ES-I3 (cell line): Measurements from ENCODE around the gene SLC17A9.

Source experiments
- H3K36me3 ChIP-seq: 2 replicates; pipeline ENCODE4 v1.6.1; 2013; ENCODE audit warnings: mild to moderate bottlenecking, low read length, control low read depth, moderate library complexity; ENCODE audit not compliant: insufficient read depth
- H3K4me1 ChIP-seq: 2 replicates; pipeline ENCODE4 v1.6.1; 2013; ENCODE audit warnings: mild to moderate bottlenecking, control low read depth, low read length; ENCODE audit not compliant: insufficient read depth
- H3K9ac ChIP-seq: 2 replicates; pipeline ENCODE4 v1.6.1; 2013; ENCODE audit warnings: low read depth, mild to moderate bottlenecking, low read length, moderate library complexity
- H3K9me3 ChIP-seq: 2 replicates; pipeline ENCODE4 v1.6.1; 2013; ENCODE audit warnings: mild to moderate bottlenecking, low read length, moderate library complexity; ENCODE audit not compliant: control insufficient read depth, insufficient read depth

Gene SLC17A9

DNA sequence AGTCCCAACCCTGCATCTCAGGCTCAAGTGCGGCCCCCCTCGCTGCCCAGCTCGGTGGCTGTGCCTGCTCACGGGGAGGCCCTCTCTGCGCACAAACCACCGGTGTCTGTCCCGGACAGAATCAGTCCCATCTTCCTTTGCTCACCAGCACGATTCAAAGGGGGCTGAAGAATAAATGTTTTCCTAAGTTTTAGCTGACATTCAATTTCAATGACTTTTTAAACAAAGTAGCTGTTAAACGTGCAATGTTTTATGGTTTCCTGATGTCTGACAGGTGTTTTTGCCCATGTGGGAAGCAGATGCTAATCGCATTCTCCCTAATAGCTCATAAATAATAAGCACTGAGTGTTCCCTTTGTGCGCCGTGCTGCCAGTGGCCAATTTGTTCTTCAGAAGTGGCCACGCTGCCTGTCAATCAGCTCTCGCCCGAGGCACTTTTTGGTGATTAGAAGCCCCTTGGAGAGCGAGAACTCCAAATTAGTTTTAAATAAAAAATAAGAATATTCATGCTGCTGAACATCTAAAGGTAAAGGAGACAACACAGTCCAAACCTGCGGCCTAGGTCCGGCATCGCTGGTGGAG is 28.0 kb downstream of the SLC17A9 start:
- no peaks in the 10 kb centered on the region for H3K9me3 ChIP-seq
- no peaks in the 10 kb centered on the region for H3K36me3 ChIP-seq
- H3K9ac ChIP-seq, result no peak overlapping the region
- H3K4me1 ChIP-seq, result peaks cover 20% of the 10 kb centered on the region

DNA sequence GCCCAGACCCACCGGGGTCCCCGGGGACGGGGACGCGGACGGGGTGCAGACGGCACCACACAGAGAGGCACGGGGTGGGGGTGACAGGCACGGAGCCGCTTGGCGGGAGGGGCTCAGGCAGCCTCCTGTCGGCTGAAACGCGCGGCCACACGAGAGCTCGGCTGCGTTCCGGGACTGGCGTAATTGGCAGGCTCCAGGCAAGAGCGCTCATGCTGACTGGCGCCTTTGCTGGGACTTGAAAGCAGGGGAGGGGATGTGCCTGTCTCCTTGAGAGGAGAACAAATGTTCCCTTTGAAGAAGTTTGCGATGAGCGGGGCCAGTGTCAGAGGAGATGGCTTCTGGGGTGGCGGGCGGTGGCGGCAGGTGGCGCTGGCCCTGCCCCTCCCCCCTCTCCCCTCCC is 28.5 kb downstream of the SLC17A9 start:
- H3K9ac ChIP-seq, result no peak overlapping the region
- H3K9me3 ChIP-seq, result no peaks in the 10 kb centered on the region
- peaks cover 15% of the 10 kb centered on the region for H3K4me1 ChIP-seq
- no peaks in the 10 kb centered on the region for H3K36me3 ChIP-seq

DNA sequence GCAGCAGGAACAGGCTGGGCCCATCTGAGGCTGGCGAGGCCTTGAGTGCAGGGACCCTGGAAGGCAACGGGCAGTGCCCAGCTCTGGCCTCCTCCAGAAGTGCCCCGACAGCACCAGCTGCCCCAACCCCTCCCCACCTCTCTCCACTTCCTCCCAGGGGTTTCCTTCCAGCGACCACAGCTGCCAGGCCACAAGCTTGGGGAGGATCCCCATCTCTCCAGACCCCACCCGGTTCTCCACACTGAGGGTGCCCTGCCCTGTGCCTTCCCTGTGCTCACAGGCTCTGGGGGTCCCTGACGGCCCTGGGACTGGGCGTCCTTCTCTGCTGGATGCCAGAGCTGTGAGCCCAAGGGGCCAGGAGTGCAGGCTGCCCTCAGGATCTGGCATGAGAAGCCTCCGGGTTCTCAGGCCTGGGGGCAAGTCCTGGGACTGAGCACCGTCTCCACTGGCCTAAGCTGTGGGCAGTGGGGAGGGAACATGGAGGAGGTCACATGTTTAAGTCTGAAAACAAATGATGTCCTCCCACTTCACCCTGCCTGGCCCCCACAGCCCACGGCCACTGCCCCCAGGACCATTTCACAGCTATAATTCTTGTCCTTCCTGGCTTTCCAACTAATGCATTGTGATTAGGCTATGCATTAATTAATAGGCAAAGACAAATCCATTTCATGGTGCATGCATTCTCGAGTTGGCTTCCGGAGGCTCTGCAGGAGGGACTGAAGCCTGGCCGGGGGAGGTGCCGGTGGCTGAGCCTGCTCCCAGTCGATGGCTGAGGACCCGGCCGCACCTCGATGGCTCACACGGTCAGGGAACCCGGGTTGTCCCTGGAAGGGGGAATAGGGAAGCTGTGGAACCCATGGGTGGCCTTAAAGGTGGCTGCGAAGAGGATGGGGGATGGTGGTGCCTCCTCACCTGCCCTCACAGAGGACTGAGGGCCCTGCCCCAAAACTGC is 29.9 kb downstream of the SLC17A9 start:
- Histone ChIP-seq H3K9me3 (no peaks in the 10 kb centered on the region), H3K36me3 (no peaks in the 10 kb centered on the region), H3K4me1 (peaks cover 22% of the 10 kb centered on the region), H3K9ac (no peak overlapping the region)

DNA sequence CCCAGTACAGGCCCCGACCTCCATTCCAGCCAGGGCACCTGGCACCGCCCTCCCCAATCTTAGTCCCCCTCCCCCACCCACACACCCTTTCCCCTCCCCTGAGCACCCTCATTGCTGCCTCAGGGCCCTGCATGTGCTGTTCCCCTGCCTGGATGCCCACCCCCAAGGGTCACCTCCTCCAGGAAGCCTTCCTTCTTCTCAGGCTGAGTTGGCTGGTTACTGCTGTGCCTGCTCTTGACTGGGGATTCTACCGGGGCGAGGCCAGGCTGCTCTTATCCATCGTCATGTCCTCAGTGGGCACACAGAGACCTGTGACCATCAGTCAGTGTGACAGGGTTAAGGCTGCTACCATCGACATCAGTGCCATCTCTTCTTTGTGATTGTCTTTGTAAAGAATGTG is 30.7 kb downstream of the SLC17A9 start:
- H3K36me3 ChIP-seq, result no peaks in the 10 kb centered on the region
- H3K9me3 ChIP-seq, result no peaks in the 10 kb centered on the region
- peaks cover 22% of the 10 kb centered on the region for H3K4me1 ChIP-seq
- H3K9ac ChIP-seq, result no peak overlapping the region

DNA sequence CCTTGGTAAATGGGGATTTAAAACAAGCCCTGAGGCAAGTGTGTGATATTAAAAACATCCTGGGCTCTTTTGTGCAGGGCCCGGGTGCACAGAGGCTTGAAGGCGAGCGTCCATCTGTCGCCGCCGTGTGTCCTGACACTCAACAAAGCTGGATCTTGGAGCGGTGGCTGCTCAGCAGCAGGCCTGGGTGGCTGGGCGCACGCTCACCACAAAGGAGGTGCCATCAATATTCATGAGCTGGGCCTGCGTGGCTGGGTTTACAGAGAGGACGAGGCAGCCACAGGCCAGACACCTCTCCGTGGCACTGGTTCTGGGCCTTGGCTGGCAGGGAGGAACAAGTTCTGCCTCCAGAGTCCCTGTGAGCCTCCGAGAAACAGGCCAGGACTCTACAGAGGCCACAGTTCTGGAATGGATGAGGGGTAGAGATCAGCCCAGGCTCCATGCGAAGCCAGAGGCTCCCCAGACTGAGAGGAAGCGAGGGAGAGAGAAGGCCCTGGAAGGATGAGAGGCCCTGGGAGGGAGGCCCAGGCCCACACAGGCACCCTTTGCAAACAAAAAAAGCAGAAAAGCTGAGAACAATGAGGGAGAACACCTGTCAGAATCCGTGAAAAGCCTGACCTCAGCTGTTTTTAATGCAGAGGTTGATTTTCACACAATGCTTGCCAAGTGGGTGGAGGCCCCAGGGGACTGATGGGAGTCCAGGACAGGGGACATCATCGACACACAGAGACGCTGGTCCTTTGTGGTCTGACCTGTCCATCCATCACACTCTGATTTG is 32.3 kb downstream of the SLC17A9 start:
- no peaks in the 10 kb centered on the region for H3K36me3 ChIP-seq
- H3K4me1 ChIP-seq, result peaks cover 15% of the 10 kb centered on the region
- no peak overlapping the region for H3K9ac ChIP-seq

DNA sequence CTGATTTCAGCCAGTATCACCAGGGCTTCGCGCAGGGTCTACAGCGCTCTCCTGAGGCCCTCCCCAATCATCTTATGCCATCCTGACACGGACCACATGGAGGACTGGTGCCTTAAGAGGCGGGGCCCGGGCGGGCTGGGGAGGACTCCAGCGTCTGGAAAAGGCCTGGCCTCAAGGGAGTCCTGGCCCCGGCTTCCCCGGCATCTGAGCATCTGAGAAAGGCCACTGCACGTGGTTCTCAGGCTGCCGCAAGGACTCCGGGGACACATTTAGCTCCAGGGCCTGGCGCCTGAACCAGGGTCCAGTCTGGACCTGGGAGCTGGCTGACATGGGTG is 32.9 kb downstream of the SLC17A9 start:
- H3K9me3 ChIP-seq, result no peaks in the 10 kb centered on the region
- H3K4me1 ChIP-seq, result peaks cover 15% of the 10 kb centered on the region
- no peak overlapping the region for H3K9ac ChIP-seq

More for the DNA sequence above, 32.3 kb downstream of the SLC17A9 start:
- no peaks in the 10 kb centered on the region for H3K9me3 ChIP-seq

DNA sequence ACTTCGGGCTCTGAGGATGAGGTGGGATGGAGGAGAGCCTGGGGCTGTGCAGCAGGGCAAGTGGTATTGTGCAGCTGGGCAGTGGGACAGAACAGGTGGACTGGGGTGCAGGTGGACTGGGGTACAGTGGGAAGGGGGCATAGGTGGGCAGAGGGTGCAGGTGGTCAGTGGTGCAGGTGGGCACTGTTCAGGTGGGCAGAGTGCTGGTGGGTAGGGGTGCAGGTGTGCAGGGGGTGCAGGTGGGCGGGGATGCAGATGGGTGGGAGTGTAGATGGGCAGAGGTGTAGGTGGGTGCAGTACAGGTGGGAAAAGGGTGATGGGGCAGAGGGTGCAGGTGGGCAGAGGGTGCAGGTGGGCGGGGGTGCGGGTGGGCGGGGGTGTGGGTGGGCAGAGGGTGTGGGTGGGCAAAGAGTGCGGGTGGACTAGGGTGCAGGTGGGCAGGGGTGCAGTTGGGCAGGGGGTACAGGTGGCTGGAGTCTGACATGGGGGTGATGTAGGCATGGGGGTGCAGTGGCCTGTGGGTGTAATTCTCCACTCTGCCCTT is 33.8 kb downstream of the SLC17A9 start:
- Histone ChIP-seq H3K9me3 (no peaks in the 10 kb centered on the region), H3K4me1 (peaks cover 15% of the 10 kb centered on the region), H3K36me3 (no peaks in the 10 kb centered on the region), H3K9ac (no peak overlapping the region)

More for the DNA sequence above, 32.9 kb downstream of the SLC17A9 start:
- no peaks in the 10 kb centered on the region for H3K36me3 ChIP-seq

DNA sequence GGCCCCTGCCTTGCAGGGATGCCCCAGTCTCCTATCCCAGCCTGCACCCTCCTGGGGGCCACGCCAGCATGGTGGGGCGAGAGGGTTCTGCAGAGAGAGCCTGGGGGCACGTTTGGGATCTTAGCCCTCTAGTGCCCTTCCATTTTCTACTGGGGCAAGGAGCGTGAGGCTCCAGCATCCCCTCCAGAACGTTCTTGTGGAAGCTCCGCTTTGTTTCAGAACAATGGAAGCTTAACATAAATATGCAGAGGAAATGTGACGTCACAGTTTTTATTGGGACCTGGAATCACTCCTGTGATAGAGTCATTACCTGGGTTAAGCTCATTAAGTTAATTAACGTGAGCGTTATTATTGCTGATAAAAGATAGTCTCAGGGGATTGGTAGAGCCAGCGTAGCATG is 34.6 kb downstream of the SLC17A9 start:
- H3K4me1 ChIP-seq, result peaks cover 14% of the 10 kb centered on the region
- no peaks in the 10 kb centered on the region for H3K36me3 ChIP-seq
- no peak overlapping the region for H3K9ac ChIP-seq
- H3K9me3 ChIP-seq, result no peaks in the 10 kb centered on the region

DNA sequence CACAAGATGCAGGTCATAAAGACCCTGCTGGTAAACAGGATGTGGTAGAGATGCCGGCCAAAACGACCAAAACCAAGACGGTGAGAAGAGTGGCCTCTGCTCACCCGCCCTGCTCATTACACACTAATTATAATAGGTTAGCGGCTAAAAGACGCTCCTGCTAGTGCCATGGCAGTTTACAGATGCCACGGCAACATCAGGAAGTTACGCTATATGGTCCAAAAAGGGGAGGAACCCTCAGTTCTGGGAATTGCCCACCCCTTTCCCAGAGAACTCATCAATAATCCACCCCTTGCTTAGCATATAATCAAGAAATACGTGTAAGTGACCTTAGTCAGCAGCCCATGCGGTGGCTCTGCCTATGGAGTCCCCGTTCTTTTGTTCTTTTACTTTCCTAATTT is 36.7 kb downstream of the SLC17A9 start:
- H3K9me3 ChIP-seq, result no peaks in the 10 kb centered on the region
- H3K4me1 ChIP-seq, result peaks cover 7% of the 10 kb centered on the region
- H3K36me3 ChIP-seq, result no peaks in the 10 kb centered on the region
- H3K9ac ChIP-seq, result no peak overlapping the region

DNA sequence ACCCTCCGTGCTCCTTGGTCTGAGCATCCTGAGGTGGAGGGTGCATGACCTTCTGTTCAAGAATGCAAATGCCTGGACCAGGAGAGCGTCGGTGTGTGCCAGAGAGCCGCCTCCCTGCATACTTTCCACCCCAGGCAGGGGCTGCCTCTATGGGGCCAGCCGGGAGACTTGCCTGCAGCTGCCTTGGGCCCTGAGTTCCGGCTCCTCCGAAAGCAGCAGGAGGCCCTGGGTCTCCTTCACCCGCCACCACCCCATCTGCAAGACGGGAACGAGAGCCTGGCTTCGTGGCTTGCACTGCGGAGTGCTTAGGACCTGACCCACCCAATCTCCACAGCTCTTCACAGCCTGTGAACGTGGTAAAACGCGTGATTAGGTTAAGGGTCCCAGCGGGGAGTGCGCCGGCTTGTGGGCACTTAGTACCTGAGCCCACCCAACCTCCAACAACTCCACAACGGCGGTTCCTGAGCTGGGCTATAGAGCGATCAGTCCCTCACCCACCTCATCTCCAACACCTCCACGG is 37.9 kb downstream of the SLC17A9 start:
- Histone ChIP-seq H3K36me3 (no peaks in the 10 kb centered on the region), H3K4me1 (peaks cover 7% of the 10 kb centered on the region), H3K9me3 (no peaks in the 10 kb centered on the region), H3K9ac (no peak overlapping the region)

DNA sequence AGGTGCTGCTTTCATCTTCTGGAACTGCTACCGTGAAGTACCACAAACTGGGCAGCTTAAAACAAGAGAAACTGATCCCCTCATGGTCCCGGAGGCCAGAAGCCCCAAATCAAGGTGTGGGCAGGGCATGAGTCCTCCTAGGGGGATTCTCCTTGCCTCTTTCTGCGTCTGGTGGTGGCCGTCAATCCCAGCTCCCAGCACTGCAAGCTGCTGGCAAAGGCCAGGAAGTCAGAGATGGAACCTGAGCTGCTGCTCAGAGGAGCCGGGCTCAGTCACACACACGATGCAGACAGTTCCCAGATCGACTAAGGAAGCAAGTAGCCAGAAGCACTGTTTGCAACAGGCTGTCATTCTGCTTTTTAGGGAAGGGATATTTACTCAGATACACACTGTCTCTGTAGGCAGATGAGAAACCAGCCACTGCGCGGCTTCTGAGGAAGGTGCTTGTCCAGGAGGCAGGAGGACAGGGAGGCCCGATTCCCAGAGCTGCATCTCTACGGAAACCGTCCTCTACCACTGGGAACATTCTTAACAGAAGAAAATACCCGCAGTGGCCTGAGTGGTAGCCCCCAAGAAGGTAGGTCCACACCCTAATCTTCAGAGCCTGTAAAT is 38.8 kb downstream of the SLC17A9 start:
- Histone ChIP-seq H3K4me1 (peaks cover 7% of the 10 kb centered on the region), H3K9ac (no peak overlapping the region), H3K36me3 (no peaks in the 10 kb centered on the region), H3K9me3 (no peaks in the 10 kb centered on the region)

DNA sequence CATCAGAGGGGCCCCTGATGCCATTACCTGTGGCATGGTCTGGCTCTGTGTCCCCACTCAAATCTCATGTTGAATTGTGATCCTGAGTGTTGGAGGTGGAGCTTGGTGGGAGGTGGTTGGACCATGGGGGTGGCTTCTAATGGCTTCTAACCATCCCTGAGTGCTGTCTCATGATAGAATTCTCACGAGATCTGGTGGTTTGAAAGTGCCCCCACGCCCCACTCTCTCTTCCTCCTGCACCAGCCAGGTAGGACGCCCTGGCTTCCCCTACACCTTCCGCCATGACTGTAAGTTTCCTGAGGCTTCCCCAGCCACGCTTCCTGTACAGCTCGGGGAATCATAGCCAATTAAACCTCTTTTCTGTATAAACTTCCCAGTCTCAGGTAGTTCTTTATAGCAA is 39.4 kb downstream of the SLC17A9 start:
- no peaks in the 10 kb centered on the region for H3K9me3 ChIP-seq
- H3K36me3 ChIP-seq, result no peaks in the 10 kb centered on the region
- H3K9ac ChIP-seq, result no peak overlapping the region
- peaks cover 4% of the 10 kb centered on the region for H3K4me1 ChIP-seq

DNA sequence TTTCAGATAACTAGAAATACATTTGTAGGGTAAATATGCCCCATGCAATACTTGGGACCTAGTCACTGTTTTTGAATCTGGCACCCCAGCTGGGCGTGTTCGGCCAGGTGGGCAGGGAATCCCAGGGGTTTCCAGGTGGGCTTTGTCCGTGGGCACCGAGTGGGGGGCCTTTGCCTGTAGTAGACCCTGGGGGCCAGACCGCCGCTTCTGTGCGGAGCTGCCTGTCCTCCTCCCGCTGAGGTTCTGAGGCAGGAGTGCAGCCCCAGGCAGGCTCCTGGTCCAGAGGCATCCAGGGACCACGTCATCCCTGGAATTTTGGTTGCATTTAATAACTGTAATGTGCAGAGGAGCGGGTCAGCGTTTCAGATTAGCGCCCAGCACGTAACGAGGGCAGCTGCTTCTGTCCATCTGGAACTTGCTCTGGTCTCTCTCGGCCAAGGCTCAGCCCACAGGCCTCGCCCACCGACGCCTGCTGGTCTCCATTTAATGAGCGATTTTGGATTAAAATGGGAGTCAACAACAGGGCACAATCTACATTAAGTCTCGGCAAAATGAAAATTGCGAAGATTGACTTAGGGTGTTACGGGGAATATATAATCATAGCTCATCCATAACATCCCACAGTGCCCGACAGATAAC is 41.5 kb downstream of the SLC17A9 start:
- peaks cover 15% of the 10 kb centered on the region; the same call in 1 of the 2 replicates for H3K4me1 ChIP-seq
- no peaks in the 10 kb centered on the region for H3K9me3 ChIP-seq
- no peak overlapping the region for H3K9ac ChIP-seq
- no peaks in the 10 kb centered on the region for H3K36me3 ChIP-seq
